ENCODE results near the gene GATAD2B. TPM values are rescaled to one million over a fixed set of nuclear protein-coding genes. Genes with fewer than 3 reads are reported as not detected.

GATAD2B gene
- total and polyA plus RNA-seq, 4 donors: 4.6 to 41.7 (median 13.4) TPM

GRCh38 chr1:153941826-153942725 lies 19.3 kb upstream of the GATAD2B start:
- H3K9me3 ChIP-seq (ENCODE audit: control insufficient read depth in 4 of 4, insufficient read depth in 3 of 4, low read length in 3 of 4): no peaks in the 10 kb centered on the region
- TF ChIP-seq CTCF (IDR thresholded peaks at IDR 0.05; ENCODE audit: control extremely low read depth, extremely low read depth): no peak
- DNase-seq (no peak), ATAC-seq (ENCODE audit: insufficient read depth, low FRiP score) (no peak)
- no peak overlapping the region for H3K9ac ChIP-seq (ENCODE audit: insufficient read depth in 1 of 2, low read length in 2 of 2)
- H3K4me3 ChIP-seq: no peak overlapping the region
- peaks cover 0 to 48% (median 29%) of the 10 kb centered on the region in 4 donors for H3K36me3 ChIP-seq (ENCODE audit: control insufficient read depth in 4 of 4, insufficient read depth in 4 of 4, low read length in 4 of 4)
- WGBS, 2 donors: 96% methylated on average over 34 of the region's 34 CpGs
- H3K4me1 ChIP-seq (ENCODE audit: control insufficient read depth in 5 of 5, insufficient read depth in 5 of 5, low read length in 5 of 5): peaks cover 0 to 14% (median 8%) of the 10 kb centered on the region in 5 donors
- no peak overlapping the region for H3K27ac ChIP-seq (ENCODE audit: low read depth in 1 of 2, low read length in 1 of 2)
- H3K27me3 ChIP-seq (ENCODE audit: control insufficient read depth in 3 of 3, insufficient read depth in 3 of 3, low read length in 2 of 3): no peaks in the 10 kb centered on the region

DNA sequence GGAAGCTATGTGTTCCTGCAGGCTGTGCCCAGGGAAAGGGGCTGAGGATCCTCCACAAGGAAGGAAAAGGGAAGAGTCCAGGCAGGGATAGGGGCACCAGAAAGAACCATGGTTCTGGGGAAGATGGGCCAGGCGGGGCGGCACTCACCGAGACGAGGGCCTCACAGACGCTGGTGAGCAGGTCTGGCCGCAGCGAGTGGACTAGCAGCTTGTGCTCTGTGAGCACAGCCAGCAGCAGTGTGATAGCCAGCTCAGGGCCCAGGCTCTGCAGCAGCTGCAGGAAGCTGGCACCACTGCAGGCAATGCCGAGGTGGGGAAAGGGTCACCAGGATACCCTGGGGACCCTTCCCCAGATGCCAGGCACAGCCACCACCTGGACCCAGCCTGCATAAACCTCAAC lies 18.0 kb upstream of the GATAD2B start:
- peaks cover 5 to 60% (median 41%) of the 10 kb centered on the region in 4 donors for H3K36me3 ChIP-seq (ENCODE audit: control insufficient read depth in 4 of 4, insufficient read depth in 4 of 4, low read length in 4 of 4)
- DNase-seq: no peak
- H3K27me3 ChIP-seq (ENCODE audit: control insufficient read depth in 3 of 3, insufficient read depth in 3 of 3, low read length in 2 of 3): no peaks in the 10 kb centered on the region
- H3K9me3 ChIP-seq (ENCODE audit: control insufficient read depth in 4 of 4, insufficient read depth in 3 of 4, low read length in 3 of 4): no peaks in the 10 kb centered on the region
- no peak overlapping the region for H3K4me3 ChIP-seq
- H3K9ac ChIP-seq (ENCODE audit: insufficient read depth in 1 of 2, low read length in 2 of 2): no peak overlapping the region
- 96 to 98% methylated on average over 8 of the region's 8 CpGs for WGBS, 2 donors
- no peak for TF ChIP-seq CTCF (IDR thresholded peaks at IDR 0.05; ENCODE audit: control extremely low read depth, extremely low read depth)
- no peak overlapping the region for H3K27ac ChIP-seq (ENCODE audit: low read depth in 1 of 2, low read length in 1 of 2)
- peaks cover 0 to 11% (median 8%) of the 10 kb centered on the region in 5 donors for H3K4me1 ChIP-seq (ENCODE audit: control insufficient read depth in 5 of 5, insufficient read depth in 5 of 5, low read length in 5 of 5)
- ATAC-seq (ENCODE audit: insufficient read depth, low FRiP score): no peak

- 92 to 93% methylated on average over 12 of the region's 12 CpGs for WGBS, 2 donors
- TF ChIP-seq CTCF (IDR thresholded peaks at IDR 0.05; ENCODE audit: control extremely low read depth, extremely low read depth): no peak
- H3K4me3 ChIP-seq: no peak overlapping the region
- peaks cover 0 to 8% (median 0%) of the 10 kb centered on the region in 5 donors for H3K4me1 ChIP-seq (ENCODE audit: control insufficient read depth in 5 of 5, insufficient read depth in 5 of 5, low read length in 5 of 5)
- peaks cover 7 to 67% (median 45%) of the 10 kb centered on the region in 4 donors for H3K36me3 ChIP-seq (ENCODE audit: control insufficient read depth in 4 of 4, insufficient read depth in 4 of 4, low read length in 4 of 4)
- ATAC-seq (ENCODE audit: insufficient read depth, low FRiP score) (no peak), DNase-seq (no peak)
- H3K9ac ChIP-seq (ENCODE audit: insufficient read depth in 1 of 2, low read length in 2 of 2): no peak overlapping the region
- H3K27me3 ChIP-seq (ENCODE audit: control insufficient read depth in 3 of 3, insufficient read depth in 3 of 3, low read length in 2 of 3): no peaks in the 10 kb centered on the region
- no peaks in the 10 kb centered on the region for H3K9me3 ChIP-seq (ENCODE audit: control insufficient read depth in 4 of 4, insufficient read depth in 3 of 4, low read length in 3 of 4)
- no peak overlapping the region for H3K27ac ChIP-seq (ENCODE audit: low read depth in 1 of 2, low read length in 1 of 2)
Measured at GRCh38 chr1:153939476-153939875, 16.7 kb upstream of the GATAD2B start.

All from lung (tissue), 12 donors.